C4-2B (cell line): ENCODE results near the gene POLR1C.

Source experiments
- H3K27ac ChIP-seq: fragments of 450-650 bp; 2 replicates; pipeline ENCODE4 v1.5.1; 2017
- ZFX ChIP-seq: fragments of 450-650 bp; IDR thresholded peaks from 2 replicates; pipeline ENCODE4 v1.6.1; 2017
- TF ChIP-seq, protein P1 (sequence below): fragments of 450-650 bp; conservative IDR thresholded peaks from 2 replicates; pipeline ENCODE4 v1.5.1; 2017; ENCODE audit warnings: mild to moderate bottlenecking

The POLR1C gene

DNA sequence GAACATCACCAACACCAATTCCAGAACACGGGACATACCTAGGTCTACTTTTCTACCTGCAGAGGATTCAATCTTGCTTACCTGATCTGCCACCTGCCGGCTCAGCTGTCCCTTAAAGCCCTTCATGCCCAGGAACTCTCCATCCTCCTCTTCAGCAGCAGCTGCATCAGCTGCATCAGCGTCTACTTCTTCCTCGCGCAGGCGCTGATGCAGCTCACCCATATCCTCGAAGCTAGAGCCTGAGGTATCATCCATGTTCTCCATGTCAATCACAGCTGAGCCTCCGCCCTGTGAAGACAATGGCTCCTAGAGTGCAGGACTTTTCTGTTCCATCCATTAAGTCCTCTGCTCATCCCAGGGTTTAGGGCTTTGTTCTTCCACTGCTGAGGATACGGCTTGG is 1.1 kb upstream of the POLR1C start:
- TF ChIP-seq ZFX: no peak
- TF ChIP-seq, protein P1, sequence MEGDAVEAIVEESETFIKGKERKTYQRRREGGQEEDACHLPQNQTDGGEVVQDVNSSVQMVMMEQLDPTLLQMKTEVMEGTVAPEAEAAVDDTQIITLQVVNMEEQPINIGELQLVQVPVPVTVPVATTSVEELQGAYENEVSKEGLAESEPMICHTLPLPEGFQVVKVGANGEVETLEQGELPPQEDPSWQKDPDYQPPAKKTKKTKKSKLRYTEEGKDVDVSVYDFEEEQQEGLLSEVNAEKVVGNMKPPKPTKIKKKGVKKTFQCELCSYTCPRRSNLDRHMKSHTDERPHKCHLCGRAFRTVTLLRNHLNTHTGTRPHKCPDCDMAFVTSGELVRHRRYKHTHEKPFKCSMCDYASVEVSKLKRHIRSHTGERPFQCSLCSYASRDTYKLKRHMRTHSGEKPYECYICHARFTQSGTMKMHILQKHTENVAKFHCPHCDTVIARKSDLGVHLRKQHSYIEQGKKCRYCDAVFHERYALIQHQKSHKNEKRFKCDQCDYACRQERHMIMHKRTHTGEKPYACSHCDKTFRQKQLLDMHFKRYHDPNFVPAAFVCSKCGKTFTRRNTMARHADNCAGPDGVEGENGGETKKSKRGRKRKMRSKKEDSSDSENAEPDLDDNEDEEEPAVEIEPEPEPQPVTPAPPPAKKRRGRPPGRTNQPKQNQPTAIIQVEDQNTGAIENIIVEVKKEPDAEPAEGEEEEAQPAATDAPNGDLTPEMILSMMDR: no peak
- peak overlapping the region; percentile 84 for H3K27ac ChIP-seq

DNA sequence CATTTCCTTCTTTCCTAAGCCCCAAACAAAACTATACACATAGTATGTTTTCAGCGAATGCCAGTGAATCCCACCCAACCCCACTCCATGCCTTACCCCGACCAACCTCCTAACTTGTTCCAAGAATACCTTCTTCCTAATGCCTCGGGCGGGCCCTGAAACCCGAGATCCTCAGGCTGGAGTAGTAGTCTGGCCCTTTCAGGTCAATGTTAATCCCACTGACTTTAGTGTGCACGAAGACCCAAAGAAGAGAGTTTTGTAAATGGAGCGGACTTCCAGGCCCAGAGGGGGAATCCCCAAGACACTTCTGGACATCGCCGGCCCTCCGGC is 557 bp upstream of the POLR1C start:
- peak overlapping the region; percentile 84 for H3K27ac ChIP-seq
- TF ChIP-seq, protein P1: no peak
- TF ChIP-seq ZFX: 0 out of 2 replicates have a peak, but pooled peaks have one; percentile 63

DNA sequence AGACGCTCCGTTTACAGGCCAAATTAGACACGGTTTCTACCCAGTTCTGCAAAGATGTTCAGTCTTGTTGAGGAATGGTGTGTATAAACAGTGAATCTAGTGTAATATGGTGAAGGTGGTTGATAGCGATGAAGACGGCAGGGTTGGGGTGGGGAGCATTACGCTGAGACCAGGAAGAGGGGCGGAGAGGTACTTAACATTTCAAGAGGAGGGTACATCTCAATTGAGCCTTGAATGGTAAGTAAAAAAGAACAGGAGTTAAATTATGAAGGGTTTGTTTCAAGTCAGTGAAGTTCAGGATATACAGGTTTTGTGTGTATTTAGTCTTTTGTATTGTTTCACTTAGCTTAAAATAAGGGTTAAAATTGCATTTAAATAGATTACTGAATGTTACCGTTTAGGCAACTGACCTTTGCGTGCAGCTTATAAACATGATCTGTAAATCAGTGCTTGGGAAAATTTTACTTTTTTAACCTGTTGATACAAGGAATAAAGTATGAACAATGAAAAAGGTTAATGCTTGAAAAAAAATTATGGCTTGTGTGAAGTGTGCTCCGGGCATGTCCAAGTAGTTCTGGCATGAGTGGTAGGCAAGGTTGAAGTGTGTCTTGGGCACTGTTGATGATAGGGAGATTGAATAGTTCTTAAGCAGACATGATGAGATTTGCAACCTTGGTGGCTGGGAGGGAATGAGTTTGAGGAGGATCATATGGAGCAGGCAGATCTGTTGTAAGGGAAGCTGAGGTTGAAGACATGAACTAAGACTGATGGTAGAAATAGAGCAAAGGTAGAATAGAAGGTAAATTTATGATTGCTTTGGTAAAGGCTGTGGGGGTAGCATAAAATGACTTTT is 842 bp downstream of the POLR1C start:
- H3K27ac ChIP-seq: peak overlapping the region; percentile 84
- TF ChIP-seq, protein P1: no peak
- TF ChIP-seq ZFX: no peak

DNA sequence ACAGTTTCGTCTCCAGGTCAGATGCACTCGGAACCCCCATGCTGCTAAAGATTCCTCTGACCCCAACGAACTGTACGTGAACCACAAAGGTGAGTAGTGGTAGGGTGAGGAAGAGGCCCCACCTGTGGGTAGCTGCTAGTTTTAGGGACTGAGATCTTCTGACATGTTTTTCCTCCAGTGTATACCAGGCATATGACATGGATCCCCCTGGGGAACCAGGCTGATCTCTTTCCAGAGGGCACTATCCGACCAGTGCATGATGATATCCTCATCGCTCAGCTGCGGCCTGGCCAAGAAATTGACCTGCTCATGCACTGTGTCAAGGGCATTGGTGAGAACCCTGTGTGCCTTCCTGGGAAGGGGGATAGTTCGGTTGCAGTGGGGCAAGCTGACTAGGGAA is 3.2 kb downstream of the POLR1C start:
- no peak for TF ChIP-seq ZFX
- TF ChIP-seq, protein P1: no peak
- no peak overlapping the region for H3K27ac ChIP-seq

DNA sequence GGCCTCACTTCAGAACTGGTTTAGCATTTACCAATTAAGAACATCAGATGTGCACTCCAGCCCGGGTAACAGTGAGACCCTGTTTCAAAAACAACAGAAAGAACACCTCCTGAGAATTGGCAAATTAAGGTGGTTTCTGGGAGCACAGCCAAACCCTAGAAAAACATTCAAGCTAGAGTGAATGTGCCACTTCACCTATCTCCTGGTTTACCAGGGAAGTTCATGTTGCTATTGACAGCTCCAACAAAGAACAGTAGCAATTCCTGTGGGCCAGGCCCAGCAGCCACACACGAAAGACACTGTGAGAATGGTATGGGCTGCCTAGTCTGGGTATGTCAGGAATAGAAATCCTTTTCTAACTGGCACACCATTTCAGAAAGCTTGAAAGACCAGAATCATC is 4.9 kb downstream of the POLR1C start:
- TF ChIP-seq ZFX: no peak
- TF ChIP-seq, protein P1: no peak
- H3K27ac ChIP-seq: no peak overlapping the region

DNA sequence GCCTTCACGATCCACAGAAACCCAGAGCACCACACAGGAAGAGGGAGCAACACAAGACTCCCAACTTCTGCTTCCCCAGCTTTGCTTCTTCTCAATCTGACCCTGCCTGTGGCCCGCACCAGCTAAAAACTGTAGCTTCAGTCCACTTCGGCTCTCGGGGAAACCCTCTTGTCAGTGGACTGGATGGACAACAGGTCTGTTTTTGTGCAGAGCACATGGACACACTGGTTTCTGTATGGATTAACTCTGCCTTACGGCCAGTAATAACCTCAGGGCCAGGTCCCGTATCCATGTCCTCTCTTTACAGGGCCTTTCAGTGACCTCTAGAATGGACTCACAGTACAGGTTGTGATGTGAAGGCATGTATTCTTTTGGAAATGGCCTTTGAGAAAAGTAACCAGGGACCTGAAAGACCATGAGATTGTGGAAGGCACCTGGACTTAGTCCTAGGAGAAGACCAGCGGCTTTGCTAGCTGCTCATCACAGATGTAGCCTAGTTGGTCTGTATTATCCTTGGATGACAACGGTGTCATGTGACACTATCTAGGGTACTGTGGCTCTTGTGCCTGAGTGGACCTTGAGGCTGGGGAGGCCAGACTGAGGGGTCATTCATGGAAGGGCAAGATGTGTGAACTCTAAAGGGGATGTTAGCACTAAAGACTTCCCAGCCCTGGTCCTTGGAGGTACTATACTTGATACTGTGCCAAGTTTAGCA is 5.8 kb downstream of the POLR1C start:
- no peak overlapping the region for H3K27ac ChIP-seq

DNA sequence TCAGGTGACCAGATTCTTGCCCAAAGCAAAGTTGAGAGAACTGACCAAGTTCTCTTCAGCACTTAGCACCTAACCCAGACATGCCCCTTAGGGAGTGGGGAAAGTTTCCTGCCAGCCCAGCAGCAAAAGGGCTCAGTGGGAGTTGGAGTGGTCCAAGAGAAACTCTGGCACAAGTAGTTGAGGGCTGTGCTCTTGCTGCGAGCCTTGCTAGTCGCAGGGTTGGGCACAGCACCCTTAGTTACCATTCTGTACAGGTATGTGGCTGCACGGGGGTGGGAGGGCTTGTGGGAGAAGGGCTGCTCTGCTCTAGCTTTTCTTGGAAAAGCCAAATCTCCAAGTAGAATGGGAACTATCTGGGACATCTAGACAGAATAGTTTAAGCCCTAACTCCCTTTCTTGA is 6.4 kb downstream of the POLR1C start:
- no peak overlapping the region for H3K27ac ChIP-seq
- TF ChIP-seq, protein P1: no peak
- no peak for TF ChIP-seq ZFX

More for the DNA sequence above, 5.8 kb downstream of the POLR1C start:
- no peak for TF ChIP-seq ZFX
- TF ChIP-seq, protein P1: no peak
